ENCODE results near the gene CIITA.
"Not testable (repeated sequence)": the region's sequence is repeated elsewhere in the genome, so short reads cannot be mapped to it uniquely, and the experiment has no call there.

Gene CIITA, protein sequence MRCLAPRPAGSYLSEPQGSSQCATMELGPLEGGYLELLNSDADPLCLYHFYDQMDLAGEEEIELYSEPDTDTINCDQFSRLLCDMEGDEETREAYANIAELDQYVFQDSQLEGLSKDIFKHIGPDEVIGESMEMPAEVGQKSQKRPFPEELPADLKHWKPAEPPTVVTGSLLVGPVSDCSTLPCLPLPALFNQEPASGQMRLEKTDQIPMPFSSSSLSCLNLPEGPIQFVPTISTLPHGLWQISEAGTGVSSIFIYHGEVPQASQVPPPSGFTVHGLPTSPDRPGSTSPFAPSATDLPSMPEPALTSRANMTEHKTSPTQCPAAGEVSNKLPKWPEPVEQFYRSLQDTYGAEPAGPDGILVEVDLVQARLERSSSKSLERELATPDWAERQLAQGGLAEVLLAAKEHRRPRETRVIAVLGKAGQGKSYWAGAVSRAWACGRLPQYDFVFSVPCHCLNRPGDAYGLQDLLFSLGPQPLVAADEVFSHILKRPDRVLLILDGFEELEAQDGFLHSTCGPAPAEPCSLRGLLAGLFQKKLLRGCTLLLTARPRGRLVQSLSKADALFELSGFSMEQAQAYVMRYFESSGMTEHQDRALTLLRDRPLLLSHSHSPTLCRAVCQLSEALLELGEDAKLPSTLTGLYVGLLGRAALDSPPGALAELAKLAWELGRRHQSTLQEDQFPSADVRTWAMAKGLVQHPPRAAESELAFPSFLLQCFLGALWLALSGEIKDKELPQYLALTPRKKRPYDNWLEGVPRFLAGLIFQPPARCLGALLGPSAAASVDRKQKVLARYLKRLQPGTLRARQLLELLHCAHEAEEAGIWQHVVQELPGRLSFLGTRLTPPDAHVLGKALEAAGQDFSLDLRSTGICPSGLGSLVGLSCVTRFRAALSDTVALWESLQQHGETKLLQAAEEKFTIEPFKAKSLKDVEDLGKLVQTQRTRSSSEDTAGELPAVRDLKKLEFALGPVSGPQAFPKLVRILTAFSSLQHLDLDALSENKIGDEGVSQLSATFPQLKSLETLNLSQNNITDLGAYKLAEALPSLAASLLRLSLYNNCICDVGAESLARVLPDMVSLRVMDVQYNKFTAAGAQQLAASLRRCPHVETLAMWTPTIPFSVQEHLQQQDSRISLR

GRCh38 chr16:10876799-10877341 is at the start of gene CIITA:
CIITA (plus strand) TSS chr16:10877202; CDS start chr16:10877331, 129 bp downstream.
- peak within 1 kb of the TSS; percentile 35 for H3K4me3 ChIP-seq (IDR thresholded peaks at IDR 0.05; ENCODE audit: insufficient read depth, low read depth, low read length)
- no peaks in the 10 kb centered on the region for H4K20me1 ChIP-seq (ENCODE audit: insufficient read depth)
- peak within 1 kb of the TSS; percentile 63 for H3K27ac ChIP-seq
- H3K4me2 ChIP-seq: peak within 1 kb of the TSS; percentile 75
- H3K4me1 ChIP-seq (ENCODE audit: low read depth, poor library complexity, severe bottlenecking): peaks cover 78% of the 10 kb centered on the region
- peak within 1 kb of the TSS; percentile 68 for H3K9ac ChIP-seq
- peak within 1 kb of the TSS; percentile 27 for H2AFZ ChIP-seq (ENCODE audit: low read depth)
- H3K27me3 ChIP-seq (ENCODE audit: insufficient read depth, low read depth): no peaks in the 10 kb centered on the region
- peaks cover 42% of the 10 kb centered on the region for H3K79me2 ChIP-seq (ENCODE audit: insufficient read depth, low read depth)
- TF ChIP-seq, protein P1, sequence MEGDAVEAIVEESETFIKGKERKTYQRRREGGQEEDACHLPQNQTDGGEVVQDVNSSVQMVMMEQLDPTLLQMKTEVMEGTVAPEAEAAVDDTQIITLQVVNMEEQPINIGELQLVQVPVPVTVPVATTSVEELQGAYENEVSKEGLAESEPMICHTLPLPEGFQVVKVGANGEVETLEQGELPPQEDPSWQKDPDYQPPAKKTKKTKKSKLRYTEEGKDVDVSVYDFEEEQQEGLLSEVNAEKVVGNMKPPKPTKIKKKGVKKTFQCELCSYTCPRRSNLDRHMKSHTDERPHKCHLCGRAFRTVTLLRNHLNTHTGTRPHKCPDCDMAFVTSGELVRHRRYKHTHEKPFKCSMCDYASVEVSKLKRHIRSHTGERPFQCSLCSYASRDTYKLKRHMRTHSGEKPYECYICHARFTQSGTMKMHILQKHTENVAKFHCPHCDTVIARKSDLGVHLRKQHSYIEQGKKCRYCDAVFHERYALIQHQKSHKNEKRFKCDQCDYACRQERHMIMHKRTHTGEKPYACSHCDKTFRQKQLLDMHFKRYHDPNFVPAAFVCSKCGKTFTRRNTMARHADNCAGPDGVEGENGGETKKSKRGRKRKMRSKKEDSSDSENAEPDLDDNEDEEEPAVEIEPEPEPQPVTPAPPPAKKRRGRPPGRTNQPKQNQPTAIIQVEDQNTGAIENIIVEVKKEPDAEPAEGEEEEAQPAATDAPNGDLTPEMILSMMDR (conservative IDR thresholded peaks at IDR 0.05; ENCODE audit: low read depth, low read length): no peak
- H3K36me3 ChIP-seq (ENCODE audit: insufficient read depth): no peaks in the 10 kb centered on the region

DNA sequence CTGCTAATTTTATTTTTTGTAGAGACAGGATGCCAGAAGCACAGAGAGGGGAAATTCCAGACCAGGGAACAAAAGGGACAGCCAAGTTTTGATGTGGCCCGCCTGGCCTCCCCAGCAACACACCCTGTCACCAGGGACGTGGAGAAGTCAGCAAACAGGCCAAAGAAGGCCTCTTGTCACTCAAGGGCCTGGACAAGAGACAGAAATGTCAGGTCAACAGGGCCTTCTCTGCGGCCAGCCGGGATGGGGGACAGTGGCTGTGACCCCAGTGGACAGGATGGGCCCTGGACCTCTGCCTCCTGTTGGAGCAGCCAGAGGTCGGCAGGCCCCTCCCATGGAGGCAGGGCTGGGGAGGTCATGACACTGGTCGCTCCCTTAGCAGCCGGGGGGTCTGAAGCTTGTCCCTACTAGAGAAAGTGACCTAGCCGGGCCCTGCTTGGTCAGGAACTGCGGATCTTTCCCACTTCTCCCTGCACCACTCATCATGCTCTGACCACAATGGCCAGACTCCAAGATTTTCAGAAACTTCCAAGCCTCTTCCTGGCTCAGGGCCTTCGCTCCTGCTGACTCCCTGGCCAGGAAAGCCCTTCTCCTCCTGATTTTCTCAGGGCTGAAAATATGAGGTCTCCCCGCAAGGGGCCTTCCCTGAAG is 49.2 kb upstream of the CIITA start:
- H3K27ac ChIP-seq: no peak overlapping the region
- H4K20me1 ChIP-seq (ENCODE audit: insufficient read depth): no peaks in the 10 kb centered on the region
- no peak overlapping the region for H3K4me2 ChIP-seq
- H3K36me3 ChIP-seq (ENCODE audit: insufficient read depth): no peaks in the 10 kb centered on the region
- TF ChIP-seq, protein P1 (conservative IDR thresholded peaks at IDR 0.05; ENCODE audit: low read depth, low read length): no peak
- no peak overlapping the region for H3K4me3 ChIP-seq (IDR thresholded peaks at IDR 0.05; ENCODE audit: insufficient read depth, low read depth, low read length)
- H3K79me2 ChIP-seq (ENCODE audit: insufficient read depth, low read depth): no peaks in the 10 kb centered on the region
- no peak overlapping the region for H2AFZ ChIP-seq (ENCODE audit: low read depth)
- H3K27me3 ChIP-seq (ENCODE audit: insufficient read depth, low read depth): no peaks in the 10 kb centered on the region
- H3K4me1 ChIP-seq (ENCODE audit: low read depth, poor library complexity, severe bottlenecking): peaks cover 53% of the 10 kb centered on the region
- no peak overlapping the region for H3K9ac ChIP-seq

- Histone ChIP-seq H3K79me2 (ENCODE audit: insufficient read depth, low read depth) (no peaks in the 10 kb centered on the region), H3K4me1 (ENCODE audit: low read depth, poor library complexity, severe bottlenecking) (peaks cover 53% of the 10 kb centered on the region), H3K27me3 (ENCODE audit: insufficient read depth, low read depth) (no peaks in the 10 kb centered on the region), H3K27ac (no peak overlapping the region), H3K9ac (no peak overlapping the region), H3K4me2 (no peak overlapping the region), H4K20me1 (ENCODE audit: insufficient read depth) (no peaks in the 10 kb centered on the region), H3K36me3 (ENCODE audit: insufficient read depth) (no peaks in the 10 kb centered on the region), H3K4me3 (IDR thresholded peaks at IDR 0.05; ENCODE audit: insufficient read depth, low read depth, low read length) (no peak overlapping the region), H2AFZ (ENCODE audit: low read depth) (no peak overlapping the region)
- TF ChIP-seq, protein P1 (conservative IDR thresholded peaks at IDR 0.05; ENCODE audit: low read depth, low read length): no peak
Measured at GRCh38 chr16:10828851-10829366, 48.1 kb upstream of the CIITA start.

- not testable (repeated sequence) for H3K9ac ChIP-seq; H3K4me3 ChIP-seq (IDR thresholded peaks at IDR 0.05; ENCODE audit: insufficient read depth, low read depth, low read length); H4K20me1 ChIP-seq (ENCODE audit: insufficient read depth); H3K27me3 ChIP-seq (ENCODE audit: insufficient read depth, low read depth); H3K4me2 ChIP-seq; H2AFZ ChIP-seq (ENCODE audit: low read depth); H3K79me2 ChIP-seq (ENCODE audit: insufficient read depth, low read depth); H3K36me3 ChIP-seq (ENCODE audit: insufficient read depth); H3K27ac ChIP-seq
- peaks cover 58% of the 10 kb centered on the region for H3K4me1 ChIP-seq (ENCODE audit: low read depth, poor library complexity, severe bottlenecking)
Measured at GRCh38 chr16:10829390-10830098, 47.5 kb upstream of the CIITA start.

- not testable (repeated sequence) for H3K27ac ChIP-seq; H3K9ac ChIP-seq; H3K27me3 ChIP-seq (ENCODE audit: insufficient read depth, low read depth); H3K4me2 ChIP-seq; H4K20me1 ChIP-seq (ENCODE audit: insufficient read depth); H3K79me2 ChIP-seq (ENCODE audit: insufficient read depth, low read depth); H3K4me3 ChIP-seq (IDR thresholded peaks at IDR 0.05; ENCODE audit: insufficient read depth, low read depth, low read length); H2AFZ ChIP-seq (ENCODE audit: low read depth); H3K36me3 ChIP-seq (ENCODE audit: insufficient read depth)
- peaks cover 61% of the 10 kb centered on the region for H3K4me1 ChIP-seq (ENCODE audit: low read depth, poor library complexity, severe bottlenecking)
Measured at GRCh38 chr16:10830240-10830639, 46.8 kb upstream of the CIITA start.

All from KMS-11 (cell line).